H9 (cell line): ENCODE data around the gene HHIP. TPM values are rescaled to one million over a fixed set of nuclear protein-coding genes. Genes with fewer than 3 reads are reported as not detected.

Experiments used
- DNase-seq: peaks from one replicate; pipeline ENCODE4 v3.0.0-alpha.2; 2017
- H2AFZ ChIP-seq: one replicate; pipeline ENCODE4 v1.6.1; 2013; ENCODE audit warnings: mild to moderate bottlenecking, low read length, control low read depth, moderate library complexity
- H2AK5ac ChIP-seq: 2 replicates; pipeline ENCODE4 v1.6.1; 2013; ENCODE audit warnings: low read length, control low read depth, mixed read lengths; ENCODE audit not compliant: insufficient read length
- H2BK120ac ChIP-seq: one replicate; pipeline ENCODE4 v1.6.1; 2013; ENCODE audit warnings: low read depth, mild to moderate bottlenecking, low read length, control low read depth, inconsistent platforms; ENCODE audit not compliant: poor library complexity, severe bottlenecking
- H2BK12ac ChIP-seq: 2 replicates; pipeline ENCODE4 v1.6.1; 2013; ENCODE audit warnings: low read length, control low read depth, mixed read lengths, low read depth; ENCODE audit not compliant: insufficient read length
- H2BK15ac ChIP-seq: 2 replicates; pipeline ENCODE4 v1.6.1; 2013; ENCODE audit warnings: low read depth, low read length, control low read depth
- H2BK20ac ChIP-seq: one replicate; pipeline ENCODE4 v1.6.1; 2013; ENCODE audit warnings: low read depth, mild to moderate bottlenecking, low read length, control low read depth, inconsistent platforms; ENCODE audit not compliant: poor library complexity, severe bottlenecking
- H2BK5ac ChIP-seq: 2 replicates; pipeline ENCODE4 v1.6.1; 2013; ENCODE audit warnings: low read length, control low read depth, mixed read lengths; ENCODE audit not compliant: insufficient read length
- H3K14ac ChIP-seq: 2 replicates; pipeline ENCODE4 v1.6.1; 2013; ENCODE audit warnings: low read length, control low read depth; ENCODE audit not compliant: insufficient read depth
- H3K18ac ChIP-seq: 2 replicates; pipeline ENCODE4 v1.6.1; 2013; ENCODE audit warnings: low read depth, mild to moderate bottlenecking, mixed read lengths, low read length, control low read depth; ENCODE audit not compliant: insufficient read length
- H3K23ac ChIP-seq: 2 replicates; pipeline ENCODE4 v1.6.1; 2013; ENCODE audit warnings: low read length, control low read depth, mixed read lengths, low read depth; ENCODE audit not compliant: insufficient read length
- H3K23me2 ChIP-seq: 2 replicates; pipeline ENCODE4 v1.6.1; 2013; ENCODE audit warnings: low read depth, mild to moderate bottlenecking, mixed read lengths, low read length, control low read depth; ENCODE audit not compliant: insufficient read length, poor library complexity, severe bottlenecking
- H3K27ac ChIP-seq: 2 replicates; pipeline ENCODE4 v1.5.1; 2013; ENCODE audit warnings: low read length, control low read depth, mixed read lengths, low read depth; ENCODE audit not compliant: insufficient read length
- H3K27me3 ChIP-seq: 2 replicates; pipeline ENCODE4 v1.6.1; 2013; ENCODE audit warnings: low read length, control low read depth, inconsistent platforms; ENCODE audit not compliant: insufficient read depth
- H3K4ac ChIP-seq: 2 replicates; pipeline ENCODE4 v1.6.1; 2013; ENCODE audit warnings: low read depth, mild to moderate bottlenecking, control low read depth, inconsistent platforms, low read length, moderate library complexity
- H3K4me1 ChIP-seq: 2 replicates; pipeline ENCODE4 v1.6.1; 2013; ENCODE audit warnings: low read length, control low read depth, inconsistent platforms; ENCODE audit not compliant: insufficient read depth
- H3K4me2 ChIP-seq: 2 replicates; pipeline ENCODE4 v1.6.1; 2013; ENCODE audit warnings: low read length, control low read depth, mixed read lengths; ENCODE audit not compliant: insufficient read length, insufficient read depth
- H3K56ac ChIP-seq: 2 replicates; pipeline ENCODE4 v1.6.1; 2013; ENCODE audit warnings: low read depth, mild to moderate bottlenecking, mixed read lengths, low read length, control low read depth; ENCODE audit not compliant: insufficient read length
- H3K79me1 ChIP-seq: 2 replicates; pipeline ENCODE4 v1.6.1; 2013; ENCODE audit warnings: low read depth, mild to moderate bottlenecking, moderate library complexity, low read length, control low read depth, inconsistent platforms; ENCODE audit not compliant: insufficient read depth, poor library complexity, severe bottlenecking
- H3K79me2 ChIP-seq: 2 replicates; pipeline ENCODE4 v1.6.1; 2013; ENCODE audit warnings: low read length, control low read depth, inconsistent platforms; ENCODE audit not compliant: insufficient read depth
- H3K9ac ChIP-seq: 2 replicates; pipeline ENCODE4 v1.6.1; 2013; ENCODE audit warnings: low read length, control low read depth, mixed read lengths; ENCODE audit not compliant: insufficient read length; ENCODE audit errors: extremely low read depth
- H3K9me3 ChIP-seq: one replicate; pipeline ENCODE4 v1.6.1; 2013; ENCODE audit warnings: low read depth, low read length, inconsistent platforms; ENCODE audit not compliant: control insufficient read depth
- H3T11ph ChIP-seq: one replicate; pipeline ENCODE4 v1.6.1; 2013; ENCODE audit warnings: mild to moderate bottlenecking, low read length, control low read depth, inconsistent platforms
- H4K20me1 ChIP-seq: one replicate; pipeline ENCODE4 v1.6.1; 2013; ENCODE audit not compliant: control insufficient read depth, insufficient read length, insufficient read depth
- H4K5ac ChIP-seq: 2 replicates; pipeline ENCODE4 v1.6.1; 2013; ENCODE audit warnings: low read depth, mild to moderate bottlenecking, mixed read lengths, low read length, control low read depth; ENCODE audit not compliant: insufficient read length
- H4K8ac ChIP-seq: replicated peaks from 2 replicates; pipeline ENCODE4 v1.6.1; 2013; ENCODE audit warnings: low read length, control low read depth, mixed read lengths, low read depth; ENCODE audit not compliant: insufficient read length
- H4K91ac ChIP-seq: 2 replicates; pipeline ENCODE4 v1.6.1; 2013; ENCODE audit warnings: low read depth, mild to moderate bottlenecking, moderate library complexity, mixed read lengths, low read length, control low read depth; ENCODE audit not compliant: insufficient read length
- H3K27ac Mint-ChIP-seq, 3 experiments: 2 replicates in 2 of 3; 3 replicates in 1 of 3; pipeline ENCODE4 v1.8.0; 2020 to 2021; ENCODE audit warnings: mixed read lengths in 3 of 3, mild to moderate bottlenecking in 1 of 3, moderate library complexity in 1 of 3
- H3K27me3 Mint-ChIP-seq: 2 replicates; pipeline ENCODE4 v1.8.0; 2021; ENCODE audit warnings: low read depth, mild to moderate bottlenecking, moderate library complexity, mixed read lengths
- H3K36me3 Mint-ChIP-seq, 3 experiments: 2 replicates in 2 of 3; 3 replicates in 1 of 3; pipeline ENCODE4 v1.8.0; 2020 to 2021; ENCODE audit warnings: low read depth in 3 of 3, mixed read lengths in 3 of 3; ENCODE audit not compliant: insufficient read depth in 1 of 3
- H3K4me1 Mint-ChIP-seq, 2 experiments: 2 replicates each; pipeline ENCODE4 v1.8.0; 2020; ENCODE audit warnings: mixed read lengths in 2 of 2
- H3K4me3 Mint-ChIP-seq, 2 experiments: 2 replicates in 1 of 2; 3 replicates in 1 of 2; pipeline ENCODE4 v1.8.0; 2020 to 2021; ENCODE audit warnings: mild to moderate bottlenecking in 2 of 2, mixed read lengths in 2 of 2, moderate library complexity in 1 of 2
- H3K9me3 Mint-ChIP-seq, 2 experiments: 2 replicates in 1 of 2; 3 replicates in 1 of 2; pipeline ENCODE4 v1.8.0; 2020; ENCODE audit warnings: mild to moderate bottlenecking in 2 of 2, mixed read lengths in 2 of 2, moderate library complexity in 1 of 2
- WGBS: extraction: QIAGEN DNeasy Blood & Tissue Kit; methylation state at CpG from one replicate; pipeline ENCODE4 v1.1.7; 2013; ENCODE audit warnings: missing lambda C conversion rate, low lambda C conversion rate, mixed read lengths; ENCODE audit not compliant: insufficient read length; ENCODE audit errors: extremely low coverage; 5-methylcytosine and 5-hydroxymethylcytosine counted together
- total RNA-seq: library from RNA; stranded (reverse); gene quantifications from 2 replicates; pipeline ENCODE4 v1.2.1, GENCODE V29; 2021
- TF ChIP-seq, protein P1 (sequence below): fragments of 200-600 bp; sonication (generic); conservative IDR thresholded peaks from 3 replicates; pipeline ENCODE4 v1.8.0; 2021; ENCODE audit warnings: antibody characterized with exemption, mild to moderate bottlenecking

HHIP gene
- total RNA-seq, 1 experiment from 2014 or later, result 3.8 TPM

- Histone ChIP-seq H3K14ac (no peak overlapping the region), H3K23ac (no peak overlapping the region), H2BK5ac (no peak overlapping the region), H3K79me2 (no peaks in the 10 kb centered on the region), H3K27me3 (peaks cover 26% of the 10 kb centered on the region; the same call in 1 of the 2 replicates), H2BK12ac (no peak overlapping the region), H3K27ac (no peak overlapping the region), H3K18ac (no peak overlapping the region), H3K4me2 (no peak overlapping the region), H3K56ac (no peak overlapping the region), H3K23me2 (peaks cover 12% of the 10 kb centered on the region), H2AK5ac (no peak overlapping the region), H2BK15ac (no peak overlapping the region), H4K5ac (no peak overlapping the region), H2BK120ac (no peak overlapping the region), H3K9ac (no peak overlapping the region), H3K79me1 (no peaks in the 10 kb centered on the region), H4K20me1 (no peaks in the 10 kb centered on the region), H3T11ph (no peak overlapping the region), H3K9me3 (no peaks in the 10 kb centered on the region), H4K8ac (no peak overlapping the region), H3K4ac (no peak overlapping the region), H3K4me1 (no peaks in the 10 kb centered on the region), H2BK20ac (no peak overlapping the region), H4K91ac (no peak overlapping the region), H2AFZ (no peak overlapping the region)
- Mint-ChIP-seq H3K36me3 (no peaks in the 10 kb centered on the region), H3K4me1 (peaks cover 48 to 56% of the 10 kb centered on the region in 2 experiments), H3K27me3 (peaks cover 51% of the 10 kb centered on the region), H3K9me3 (peaks cover 0 to 3% of the 10 kb centered on the region in 2 experiments; a peak in 1 of 5 replicates), H3K27ac (peak overlapping the region in 2 of 3 experiments; percentile 21 to 31; a peak in 2 of 7 replicates), H3K4me3 (no peak overlapping the region; a peak in 1 of 5 replicates)
- WGBS, result no CpG with 5 or more reads among the region's 5 CpGs
- TF ChIP-seq, protein P1, sequence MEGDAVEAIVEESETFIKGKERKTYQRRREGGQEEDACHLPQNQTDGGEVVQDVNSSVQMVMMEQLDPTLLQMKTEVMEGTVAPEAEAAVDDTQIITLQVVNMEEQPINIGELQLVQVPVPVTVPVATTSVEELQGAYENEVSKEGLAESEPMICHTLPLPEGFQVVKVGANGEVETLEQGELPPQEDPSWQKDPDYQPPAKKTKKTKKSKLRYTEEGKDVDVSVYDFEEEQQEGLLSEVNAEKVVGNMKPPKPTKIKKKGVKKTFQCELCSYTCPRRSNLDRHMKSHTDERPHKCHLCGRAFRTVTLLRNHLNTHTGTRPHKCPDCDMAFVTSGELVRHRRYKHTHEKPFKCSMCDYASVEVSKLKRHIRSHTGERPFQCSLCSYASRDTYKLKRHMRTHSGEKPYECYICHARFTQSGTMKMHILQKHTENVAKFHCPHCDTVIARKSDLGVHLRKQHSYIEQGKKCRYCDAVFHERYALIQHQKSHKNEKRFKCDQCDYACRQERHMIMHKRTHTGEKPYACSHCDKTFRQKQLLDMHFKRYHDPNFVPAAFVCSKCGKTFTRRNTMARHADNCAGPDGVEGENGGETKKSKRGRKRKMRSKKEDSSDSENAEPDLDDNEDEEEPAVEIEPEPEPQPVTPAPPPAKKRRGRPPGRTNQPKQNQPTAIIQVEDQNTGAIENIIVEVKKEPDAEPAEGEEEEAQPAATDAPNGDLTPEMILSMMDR, result no peak
- no peak for DNase-seq
Observed at GRCh38 chr4:144650311-144651005, 4.5 kb downstream of the HHIP start.
